HFF-Myc (cell line): Measurements from ENCODE around the gene SSH2.

Experiments
- DNase-seq: peaks from one replicate; pipeline ENCODE4 v3.0.0-alpha.2; 2011; ENCODE audit warnings: low read depth; ENCODE audit errors: extremely low read depth
- H3K4me3 ChIP-seq: replicated peaks from 2 replicates; pipeline ENCODE4 v1.5.1; 2011; ENCODE audit warnings: low read depth, mild to moderate bottlenecking, control low read depth, low read length
- CTCF ChIP-seq: IDR thresholded peaks from 2 replicates; pipeline ENCODE4 v1.5.1; 2012; ENCODE audit warnings: mild to moderate bottlenecking, low read depth, low read length, control low read depth; ENCODE audit errors: missing control alignments

SSH2 gene

GRCh38 chr17:29758255-29758654, 171.8 kb downstream of the SSH2 start:
- DNase-seq: no peak
- TF ChIP-seq CTCF: no peak
- no peak overlapping the region for H3K4me3 ChIP-seq

DNA sequence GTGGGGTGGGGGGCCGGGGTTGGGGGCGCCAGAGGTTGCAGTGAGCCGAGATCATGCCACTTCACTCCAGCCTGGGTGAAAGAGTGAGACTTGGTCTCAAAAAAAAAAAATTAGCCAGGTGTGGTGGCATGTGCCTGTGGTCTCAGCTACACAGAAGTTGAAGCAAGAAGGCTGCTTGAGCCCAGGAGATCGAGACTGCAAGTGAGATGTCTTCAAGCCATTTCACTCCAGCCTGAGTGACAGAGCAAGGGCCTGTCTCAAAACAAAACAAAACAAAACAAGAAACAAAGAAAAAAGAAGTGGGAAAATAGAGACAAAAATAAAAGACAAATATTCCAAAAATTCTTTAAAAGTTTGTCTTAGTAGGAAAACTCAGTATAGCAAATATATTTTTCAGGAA, 172.2 kb downstream of the SSH2 start:
- no peak overlapping the region for H3K4me3 ChIP-seq
- TF ChIP-seq CTCF: no peak

GRCh38 chr17:29753845-29754439, 176.1 kb downstream of the SSH2 start:
- DNase-seq: no peak
- no peak for TF ChIP-seq CTCF
- H3K4me3 ChIP-seq: no peak overlapping the region

More for the DNA sequence above, 172.2 kb downstream of the SSH2 start:
- no peak for DNase-seq

DNA sequence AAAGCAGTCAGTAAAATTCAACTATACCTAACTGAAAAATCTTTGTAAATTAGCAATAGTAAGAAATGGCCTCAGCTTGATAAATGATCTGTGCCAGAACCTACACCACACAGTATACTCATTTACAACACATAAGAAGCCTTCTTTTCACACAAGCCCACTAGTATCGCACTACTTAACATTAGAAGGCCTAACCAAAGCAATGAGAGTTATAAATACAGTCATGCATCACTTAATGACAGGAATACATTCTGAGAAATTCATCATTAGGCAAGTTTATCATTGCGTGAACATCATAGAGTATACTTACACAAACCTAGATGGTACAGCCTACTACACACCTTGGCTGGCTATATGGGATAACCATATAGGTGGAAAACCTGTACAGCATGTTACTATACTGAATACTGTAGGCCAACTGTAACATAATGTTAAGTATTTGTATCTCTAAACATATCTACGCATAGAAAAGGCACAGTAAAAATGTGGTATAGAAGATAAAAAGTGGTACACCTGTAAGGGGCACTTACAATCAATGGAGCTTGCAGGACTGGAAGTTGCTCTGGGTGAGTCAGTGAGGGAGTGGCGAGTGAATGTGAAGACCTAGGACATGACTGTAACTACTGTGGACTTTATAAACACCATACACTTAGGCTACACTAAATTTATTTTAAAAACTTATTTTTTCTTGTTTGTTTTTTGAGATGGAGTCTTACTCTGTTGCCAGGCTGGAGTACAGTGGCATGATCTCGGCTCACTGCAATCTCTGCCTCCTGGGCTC, 180.8 kb downstream of the SSH2 start:
- no peak overlapping the region for H3K4me3 ChIP-seq
- TF ChIP-seq CTCF: no peak
- no peak for DNase-seq

- no peak overlapping the region for H3K4me3 ChIP-seq
- no peak for DNase-seq
- no peak for TF ChIP-seq CTCF
Observed at GRCh38 chr17:29748400-29748799, 181.6 kb downstream of the SSH2 start.

GRCh38 chr17:29747660-29748059, 182.4 kb downstream of the SSH2 start:
- no peak overlapping the region for H3K4me3 ChIP-seq
- no peak for DNase-seq
- TF ChIP-seq CTCF: no peak
